Esophagus squamous epithelium (tissue), 4 donors: ENCODE data around the gene PHACTR1.

ENCODE experiments used
- CTCF ChIP-seq, 6 experiments: fragments of 450-650 bp in 4 of 6; fragments of 200-600 bp in 2 of 6; sonication (generic) in 2 of 6; IDR thresholded peaks; one replicate each; pipeline ENCODE4 v1.5.1; 2016 to 2019; ENCODE audit warnings: antibody characterized with exemption in 6 of 6, mild to moderate bottlenecking in 4 of 6, moderate library complexity in 4 of 6
- POLR2A ChIP-seq, 4 donors: fragments of 450-650 bp; IDR thresholded peaks; one replicate each; pipeline ENCODE4 v1.6.1; 2017; ENCODE audit warnings: antibody characterized with exemption in 4 of 4, mild to moderate bottlenecking in 4 of 4, moderate library complexity in 3 of 4

GRCh38 chr6:13305791-13306190 is 589.2 kb downstream of the PHACTR1 start:
- TF ChIP-seq CTCF (IDR thresholded peaks at IDR 0.05): no peak
- no peak for TF ChIP-seq POLR2A (IDR thresholded peaks at IDR 0.05)
